ENCODE data around the gene TMEM45A.
"Not testable (repeated sequence)": the region's sequence is repeated elsewhere in the genome, so short reads cannot be mapped to it uniquely, and the experiment has no call there.

Gene TMEM45A

DNA sequence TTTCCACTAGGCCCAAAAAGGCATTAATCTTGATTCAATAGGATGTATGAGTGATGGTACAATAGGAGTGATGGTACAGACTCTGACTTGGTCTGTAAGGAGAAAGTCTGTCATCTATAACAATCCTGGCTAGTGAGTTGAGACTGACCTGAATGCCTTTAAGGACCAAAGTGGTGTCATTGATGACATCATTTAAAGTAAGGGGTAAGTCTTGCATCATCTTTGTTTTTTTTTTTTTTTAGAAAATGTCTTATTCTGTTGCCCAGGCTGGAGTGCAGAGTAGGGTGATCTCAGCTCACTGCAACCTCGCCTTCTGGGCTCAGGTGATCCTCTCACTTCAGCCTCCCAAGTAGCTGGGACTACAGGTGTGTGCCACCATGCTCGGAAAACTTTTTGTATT lies 5.6 kb upstream of the TMEM45A start:
- no peak for DNase-seq (ENCODE audit: low spot score)

DNA sequence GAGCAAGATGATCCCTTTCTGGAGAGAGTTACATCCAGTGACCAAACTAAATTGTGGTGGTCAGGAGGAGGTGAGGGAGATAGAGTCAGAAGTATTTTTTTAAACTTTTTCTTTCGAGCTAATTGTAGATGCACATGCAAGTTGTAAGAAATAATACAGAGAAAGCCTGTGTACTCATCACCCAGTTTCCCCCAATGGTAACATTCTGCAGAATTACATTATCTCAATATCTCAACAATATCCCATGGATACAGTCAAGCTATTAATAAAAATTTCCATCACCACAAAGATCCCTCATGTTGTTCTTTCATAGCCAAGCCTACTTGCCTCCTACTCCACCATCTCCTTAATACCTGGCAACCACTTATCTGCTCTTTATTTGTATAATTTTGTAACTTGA lies 3.3 kb upstream of the TMEM45A start:
- no peak for DNase-seq (ENCODE audit: low spot score)

DNA sequence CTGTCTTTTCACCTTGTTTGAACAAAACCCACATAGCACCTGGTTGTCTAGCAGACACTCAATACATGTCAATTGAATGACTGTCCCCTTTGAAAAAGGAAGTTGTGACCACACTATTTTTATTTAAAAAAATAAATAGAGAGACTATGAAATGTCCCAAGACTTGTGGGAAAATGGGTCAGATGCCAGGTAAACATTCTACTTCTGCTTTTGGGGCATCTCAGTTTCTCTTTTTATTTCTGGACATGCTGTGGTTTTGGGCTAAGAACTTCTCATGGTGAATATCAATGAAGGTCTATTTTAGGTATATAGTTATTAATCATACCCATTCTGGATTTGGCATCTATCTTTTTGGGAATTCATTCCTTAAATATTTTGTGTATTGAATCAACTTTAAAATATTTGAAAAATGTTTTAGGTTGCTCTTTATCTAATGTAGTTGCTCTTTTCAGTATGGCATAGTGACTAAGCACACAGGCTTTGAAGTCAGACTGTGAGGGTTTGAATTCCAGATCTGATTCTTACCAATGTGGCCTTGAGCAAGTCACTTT lies 4.4 kb downstream of the TMEM45A start:
- no peak for DNase-seq (ENCODE audit: low spot score)

DNA sequence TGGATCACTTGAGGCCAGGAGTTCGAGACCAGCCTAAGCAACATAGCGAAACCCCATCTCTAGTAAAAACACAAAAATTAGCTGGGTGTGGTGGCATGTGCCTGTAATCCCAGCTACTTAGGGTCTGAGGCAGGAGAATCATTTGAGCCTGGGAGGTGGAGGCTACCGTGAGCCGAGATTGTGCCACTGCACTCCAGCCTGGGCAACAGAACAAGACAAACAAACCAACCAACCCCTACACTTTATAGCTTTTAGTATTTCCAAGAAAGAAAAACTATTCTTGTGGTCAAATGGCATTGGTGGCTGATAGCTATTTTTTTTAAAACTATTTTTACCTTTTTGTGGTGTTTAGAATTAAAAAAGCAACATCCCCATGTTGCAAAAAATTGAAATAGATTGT lies 7.2 kb downstream of the TMEM45A start:
- DNase-seq (ENCODE audit: low spot score): no peak

DNA sequence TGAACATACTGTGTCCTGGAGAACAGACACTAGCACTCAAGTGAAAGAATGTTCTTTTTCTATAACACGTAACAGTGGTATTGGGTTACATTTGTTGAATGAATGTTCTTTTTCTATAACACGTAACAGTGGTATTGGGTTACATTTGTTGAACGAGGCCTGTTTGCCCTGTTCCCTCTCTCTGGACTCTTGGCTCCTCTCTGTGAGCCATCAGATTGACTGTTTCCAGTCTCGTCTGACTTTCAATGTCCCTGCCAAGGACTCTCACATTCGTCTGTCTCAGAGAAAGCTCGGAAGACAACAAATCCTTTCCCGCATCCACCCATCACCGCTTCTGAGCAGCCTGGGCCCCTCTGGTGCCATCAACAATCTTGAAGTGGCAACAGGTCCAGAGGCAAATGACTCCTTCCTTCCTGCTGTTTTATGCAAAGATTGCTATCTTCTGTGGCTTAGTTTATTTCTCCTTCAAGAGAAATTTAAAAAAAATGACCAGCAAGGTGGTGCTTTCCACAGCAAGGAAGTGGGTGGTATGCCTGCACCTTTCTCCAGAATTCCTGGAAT lies 8.0 kb downstream of the TMEM45A start:
- no peak for DNase-seq (ENCODE audit: low spot score)

DNA sequence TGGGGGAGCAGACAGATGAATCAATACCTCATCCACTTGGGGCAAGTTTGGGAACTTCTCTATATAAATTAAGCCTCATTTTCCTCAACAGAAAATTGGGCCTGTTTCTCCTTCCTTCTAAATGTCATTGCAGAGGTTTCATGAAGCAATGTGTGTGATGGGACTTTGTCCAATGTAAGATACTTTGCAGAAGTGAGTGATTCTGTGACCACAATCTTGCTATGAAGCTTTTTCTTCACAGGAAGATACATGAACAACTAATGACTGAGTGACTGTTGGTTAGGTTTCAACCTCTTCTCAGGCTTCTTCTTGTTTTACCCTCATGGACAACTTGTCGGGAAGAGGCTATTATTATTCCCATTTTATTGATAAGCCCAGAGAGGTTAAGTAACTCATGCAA lies 11.0 kb downstream of the TMEM45A start:
- no peak for DNase-seq (ENCODE audit: low spot score)

DNA sequence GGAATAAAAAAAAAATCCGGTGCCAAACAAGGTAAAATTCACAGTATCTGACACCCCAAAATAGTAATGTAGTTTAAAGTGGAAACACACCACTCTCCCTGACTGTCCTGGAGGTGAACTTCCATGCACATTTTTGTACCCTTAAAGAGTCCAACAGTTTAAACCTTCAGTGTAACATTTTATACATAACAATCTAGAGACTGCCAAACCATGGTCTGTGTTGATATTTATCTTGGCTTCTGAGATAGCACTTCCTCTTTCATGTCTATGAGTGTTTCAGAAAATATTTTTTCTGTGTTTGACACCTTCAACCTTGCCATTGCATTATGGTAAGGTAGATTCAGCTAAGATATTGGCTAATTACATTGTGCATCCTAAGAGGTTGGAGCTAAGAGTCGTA lies 13.9 kb downstream of the TMEM45A start:
- no peak for DNase-seq (ENCODE audit: low spot score)

DNA sequence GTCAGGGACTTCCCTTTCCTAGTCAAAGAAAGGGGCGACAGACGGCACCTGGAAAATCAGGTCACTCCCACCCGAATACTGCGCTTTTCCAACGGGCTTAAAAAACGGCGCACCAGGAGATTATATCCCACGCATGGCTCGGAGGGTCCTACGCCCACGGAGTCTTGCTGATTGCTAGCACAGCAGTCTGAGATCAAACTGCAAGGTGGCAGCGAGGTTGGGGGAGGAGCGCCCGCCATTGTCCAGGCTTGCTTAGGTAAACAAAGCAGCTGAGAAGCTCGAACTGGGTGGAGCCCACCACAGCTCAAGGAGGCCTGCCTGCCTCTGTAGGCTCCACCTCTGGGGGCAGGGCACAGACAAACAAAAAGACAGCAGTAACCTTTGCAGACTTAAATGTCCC lies 17.4 kb downstream of the TMEM45A start:
- DNase-seq (ENCODE audit: low spot score): not testable (repeated sequence)

DNA sequence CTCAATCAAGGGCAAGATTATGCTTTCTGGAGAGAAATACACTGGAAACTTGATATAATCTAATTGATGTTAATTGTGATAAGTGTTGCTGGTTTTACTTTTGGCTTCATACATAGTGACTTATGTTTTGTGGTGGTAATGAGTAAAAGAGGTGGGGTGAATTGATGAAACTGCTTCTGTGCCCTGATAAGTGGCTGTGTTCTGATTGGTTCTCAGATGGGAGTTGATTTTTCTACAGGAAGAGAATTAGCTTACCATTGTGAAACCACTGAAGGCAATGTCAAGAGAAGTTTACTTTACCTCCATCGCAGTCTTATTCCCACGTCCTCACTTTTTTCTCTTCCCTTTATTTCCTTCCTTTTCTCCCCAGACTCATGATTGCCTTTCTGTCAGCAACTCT lies 23.8 kb downstream of the TMEM45A start:
- no peak for DNase-seq (ENCODE audit: low spot score)

DNA sequence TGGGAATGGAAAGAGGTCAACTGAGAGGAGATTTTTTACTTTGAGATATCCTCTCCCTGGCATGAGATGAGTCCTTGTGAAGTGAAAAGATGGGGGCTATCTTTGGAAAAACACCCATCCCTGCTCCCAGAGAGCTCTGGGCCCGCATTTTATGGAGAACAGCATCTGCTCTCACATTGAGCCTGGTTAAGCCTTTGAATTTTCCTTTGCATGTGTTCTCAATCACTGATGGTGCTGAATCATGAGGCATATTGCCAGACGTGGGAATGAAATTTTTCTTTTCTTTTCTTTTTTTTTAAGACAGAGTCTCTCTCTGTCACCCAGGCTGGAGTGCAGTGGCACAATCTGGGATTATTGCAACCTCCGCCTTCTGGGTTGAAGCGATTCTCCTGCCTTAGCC lies 24.4 kb downstream of the TMEM45A start:
- no peak for DNase-seq (ENCODE audit: low spot score)

DNA sequence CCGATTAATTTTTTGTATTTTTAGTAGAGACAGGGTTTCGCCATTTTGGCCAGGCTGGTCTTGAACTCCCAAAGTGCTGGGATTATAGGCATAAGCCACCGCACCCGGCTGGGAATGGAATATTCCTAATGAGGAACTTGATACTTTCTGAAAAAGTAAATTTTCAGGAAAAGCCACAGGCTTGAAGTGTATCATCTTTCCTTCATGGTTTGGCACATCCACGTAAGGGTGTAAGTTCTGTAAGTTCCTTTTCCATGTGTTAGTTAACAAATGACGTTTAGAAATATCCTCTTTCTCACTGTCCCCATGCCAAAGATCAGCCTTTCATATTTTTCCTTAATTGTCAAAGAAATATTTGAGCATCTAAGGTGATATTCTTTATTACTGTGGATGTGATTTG lies 24.9 kb downstream of the TMEM45A start:
- DNase-seq (ENCODE audit: low spot score): no peak

DNA sequence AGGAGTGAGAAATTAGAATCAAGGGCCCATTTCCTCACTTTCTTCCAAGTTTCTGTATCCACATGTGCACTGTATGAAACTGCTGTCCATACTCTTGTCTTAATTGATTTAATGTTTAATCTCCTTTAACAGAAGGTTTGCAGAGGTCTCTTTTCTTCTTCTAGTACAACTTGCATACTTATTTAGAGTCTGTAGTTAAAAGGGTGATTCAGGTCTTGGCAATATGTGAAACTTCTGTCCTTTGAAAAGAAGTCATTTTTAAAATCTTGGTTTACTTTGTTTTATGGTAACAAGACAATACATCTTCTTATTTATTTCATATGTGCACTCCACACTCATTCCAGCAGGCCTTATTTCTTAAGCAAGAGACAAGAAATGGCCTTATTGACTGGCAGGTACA lies 25.8 kb downstream of the TMEM45A start:
- no peak for DNase-seq (ENCODE audit: low spot score)

DNA sequence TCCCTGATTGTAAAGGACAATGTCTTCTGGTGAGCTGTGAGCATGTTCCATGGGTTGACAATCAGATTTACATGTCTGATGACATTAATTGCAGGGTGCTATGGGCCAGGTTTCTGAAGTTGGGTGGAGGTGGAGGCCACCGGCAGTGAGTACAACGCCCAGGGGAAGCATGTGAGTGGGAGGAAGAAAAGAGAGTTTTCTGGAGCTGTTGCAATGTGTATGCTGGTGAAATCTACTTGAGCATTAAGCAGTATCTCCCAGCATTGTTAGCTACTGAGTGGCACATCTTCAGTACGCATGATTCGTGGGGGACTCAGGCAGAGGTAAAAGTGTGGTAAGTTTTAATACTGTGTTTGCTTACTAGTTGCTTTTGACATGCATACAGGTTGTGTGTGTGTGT lies 26.6 kb downstream of the TMEM45A start:
- DNase-seq (ENCODE audit: low spot score): no peak

DNA sequence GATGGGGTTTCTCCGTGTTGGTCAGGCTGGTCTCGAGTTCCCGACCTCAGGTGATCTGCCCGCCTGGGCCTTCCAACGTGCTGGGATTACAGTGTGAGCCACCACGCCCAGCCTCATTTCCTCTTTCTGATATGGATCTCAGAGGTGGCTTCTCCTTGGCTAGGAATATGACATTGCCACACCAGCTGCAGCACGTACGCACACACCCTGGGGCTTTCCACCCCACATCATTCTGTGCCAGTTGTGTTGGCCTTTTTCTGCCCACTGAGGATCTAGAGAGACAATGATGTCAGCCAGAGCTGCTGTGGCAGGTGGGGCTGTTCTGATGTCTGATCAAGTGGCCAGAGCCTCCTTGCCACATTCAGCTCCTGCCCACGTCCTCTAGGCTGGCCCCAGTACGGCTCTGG lies 29.0 kb downstream of the TMEM45A start:
- no peak for DNase-seq (ENCODE audit: low spot score)

DNA sequence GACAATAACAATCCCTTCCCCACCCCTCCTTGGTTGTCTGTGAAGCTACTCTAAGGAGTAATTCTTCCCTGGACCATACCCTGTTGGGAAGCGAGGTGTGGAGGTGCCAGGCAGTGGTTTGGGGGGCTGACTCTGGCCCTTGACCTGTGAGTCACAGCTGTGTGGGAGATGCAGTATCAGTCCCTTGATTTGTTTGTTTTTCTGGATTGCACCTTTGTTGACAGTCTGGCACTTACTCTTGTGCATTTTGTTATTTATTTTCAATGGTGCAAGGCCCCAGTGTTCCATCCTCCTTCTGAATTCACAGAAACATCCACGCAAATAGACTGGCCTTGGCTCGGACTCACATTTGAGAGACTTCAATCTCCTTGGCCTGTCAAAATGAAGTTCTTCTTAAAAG lies 29.7 kb downstream of the TMEM45A start:
- no peak for DNase-seq (ENCODE audit: low spot score)

DNA sequence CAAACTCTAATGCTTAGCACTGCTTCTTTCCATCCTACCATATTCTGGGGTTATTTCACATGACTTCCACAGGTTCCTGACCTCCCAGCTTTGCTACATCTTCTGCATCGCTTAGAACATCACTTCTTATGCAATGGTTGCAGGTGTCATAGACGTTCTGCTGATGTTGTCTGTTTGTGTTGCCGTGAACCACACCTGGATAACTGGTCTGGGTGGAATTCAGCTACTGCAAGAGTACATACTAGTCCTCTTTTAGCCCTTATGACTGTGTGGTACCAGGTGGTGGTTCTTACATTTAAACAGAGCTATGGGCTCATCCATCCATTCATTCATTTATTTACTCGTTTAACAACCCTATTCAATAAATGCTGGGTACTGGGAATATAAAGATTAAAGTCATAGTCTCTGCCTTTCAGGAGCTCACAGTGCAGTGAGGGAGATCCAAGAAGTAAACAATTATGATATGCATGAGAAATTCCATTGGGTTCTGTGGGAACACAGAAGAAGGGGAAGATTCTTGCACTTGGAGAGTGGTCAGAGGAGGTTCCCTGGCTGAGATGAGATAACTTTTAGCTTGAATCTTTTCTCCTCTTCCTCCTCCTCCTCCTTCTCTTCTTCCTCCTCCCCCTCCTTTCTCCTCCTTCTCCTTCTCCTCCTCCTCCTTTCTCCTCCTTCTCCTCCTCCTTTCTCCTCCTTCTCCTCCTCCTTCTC lies 30.8 kb downstream of the TMEM45A start:
- DNase-seq (ENCODE audit: low spot score): no peak

DNA sequence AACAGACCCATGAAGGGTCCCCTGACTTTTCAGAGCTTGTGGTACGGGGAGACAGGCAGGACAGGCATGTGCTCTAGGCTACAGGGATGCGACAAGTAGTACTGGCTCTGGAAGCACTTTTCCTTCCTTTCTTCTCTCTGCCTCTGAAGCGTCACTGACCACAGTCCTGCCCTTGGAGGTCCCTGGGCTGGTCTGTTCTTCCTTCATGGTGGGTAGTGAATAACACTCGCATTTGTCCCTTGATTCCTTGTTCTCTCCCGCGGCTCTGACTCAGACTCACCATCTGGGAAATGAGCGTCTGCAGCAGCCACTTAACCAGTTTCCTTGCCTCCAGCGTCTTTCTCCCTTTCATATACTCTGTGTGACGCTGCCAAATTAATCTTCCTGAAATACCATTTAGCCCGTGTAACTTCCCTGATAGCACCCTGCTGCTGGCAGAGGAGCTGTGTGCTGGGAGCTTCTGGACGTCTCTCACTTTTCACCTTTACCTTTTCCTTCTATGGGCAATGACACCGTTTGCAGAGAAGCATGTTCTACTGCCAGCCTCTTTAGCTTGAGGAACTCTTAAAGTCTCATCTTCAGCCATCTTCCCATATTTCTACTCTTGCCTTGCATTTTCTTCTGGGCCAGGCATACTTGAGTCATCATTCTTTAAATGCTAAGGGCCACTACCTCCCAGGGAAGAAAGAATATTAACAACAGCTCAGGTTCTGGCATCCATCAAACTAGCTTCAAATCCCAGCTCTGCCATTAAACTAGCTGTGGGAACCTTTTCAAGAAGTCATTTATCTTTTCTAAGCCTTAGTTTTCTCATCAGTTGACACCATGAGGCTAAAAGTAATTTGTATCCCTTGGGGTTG lies 33.6 kb downstream of the TMEM45A start:
- no peak for DNase-seq (ENCODE audit: low spot score)

DNA sequence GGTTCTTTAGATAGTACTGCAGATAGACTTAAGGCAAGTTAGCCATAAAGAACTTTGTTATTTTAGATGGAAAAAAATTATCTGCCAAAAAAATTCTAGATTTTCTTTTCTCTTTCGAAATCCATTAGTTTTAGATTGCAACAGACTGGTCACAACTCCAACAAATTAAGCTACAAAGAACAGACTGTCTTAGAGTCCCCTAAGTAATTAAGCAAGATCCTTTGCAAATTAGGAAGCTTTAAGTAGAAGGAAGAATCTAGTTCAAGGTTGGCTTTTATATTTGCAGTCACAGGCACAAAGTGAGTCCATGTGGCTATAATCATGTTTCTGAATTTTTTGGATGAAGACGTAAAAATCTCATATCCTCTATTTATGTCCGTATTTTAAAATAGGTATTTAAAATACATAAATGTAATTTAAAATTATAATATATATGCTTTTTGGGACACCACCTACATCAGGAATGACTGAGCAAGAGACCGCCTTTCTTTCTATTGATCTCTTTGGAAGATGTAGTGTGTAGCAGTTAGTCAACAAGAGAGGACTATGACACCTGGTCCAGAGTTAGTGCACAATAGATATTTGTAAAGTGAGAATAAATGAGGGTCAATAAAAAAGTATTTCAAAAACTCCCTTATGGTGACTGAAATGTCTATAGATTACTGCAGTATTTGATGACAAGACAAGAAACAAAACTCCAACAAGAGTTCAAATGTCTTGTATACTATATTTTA lies 34.4 kb downstream of the TMEM45A start:
- DNase-seq (ENCODE audit: low spot score): no peak

DNA sequence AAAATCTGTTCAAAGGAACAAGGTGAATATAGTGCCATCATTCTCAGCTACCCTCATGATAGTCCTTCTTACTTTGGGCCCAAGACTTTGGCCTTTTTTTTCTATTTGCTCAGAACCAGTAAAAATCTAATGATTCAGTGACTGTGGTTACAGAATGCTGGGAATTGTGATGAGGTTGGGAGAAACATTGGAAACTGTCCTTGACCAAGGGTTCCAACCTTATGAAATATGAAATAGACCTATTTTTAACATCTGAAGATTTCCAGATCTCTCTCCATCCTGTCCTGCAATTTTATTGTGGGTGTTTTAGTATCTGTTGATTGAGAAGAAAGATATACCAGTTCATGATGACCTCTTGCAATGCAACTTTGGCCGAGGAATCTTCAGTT lies 34.9 kb downstream of the TMEM45A start:
- DNase-seq (ENCODE audit: low spot score): no peak

DNA sequence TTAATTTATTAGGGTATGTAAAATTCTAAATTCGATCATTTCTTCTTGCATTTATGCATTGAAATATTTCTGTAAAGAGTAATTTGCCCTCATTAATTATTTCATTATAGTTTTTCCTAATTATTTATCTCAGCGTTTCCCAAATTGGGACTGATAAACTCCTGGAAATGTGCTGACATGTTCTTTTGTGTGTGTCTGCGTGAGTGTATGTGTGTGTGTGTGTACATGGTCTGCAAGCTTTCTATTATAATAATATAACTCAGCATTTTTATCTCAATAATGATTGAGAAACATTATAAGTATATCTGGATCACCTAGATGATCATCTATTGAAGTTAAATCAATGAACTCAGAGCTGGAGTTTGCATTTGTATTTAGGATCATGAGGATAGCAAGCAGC lies 38.7 kb downstream of the TMEM45A start:
- no peak for DNase-seq (ENCODE audit: low spot score)

DNA sequence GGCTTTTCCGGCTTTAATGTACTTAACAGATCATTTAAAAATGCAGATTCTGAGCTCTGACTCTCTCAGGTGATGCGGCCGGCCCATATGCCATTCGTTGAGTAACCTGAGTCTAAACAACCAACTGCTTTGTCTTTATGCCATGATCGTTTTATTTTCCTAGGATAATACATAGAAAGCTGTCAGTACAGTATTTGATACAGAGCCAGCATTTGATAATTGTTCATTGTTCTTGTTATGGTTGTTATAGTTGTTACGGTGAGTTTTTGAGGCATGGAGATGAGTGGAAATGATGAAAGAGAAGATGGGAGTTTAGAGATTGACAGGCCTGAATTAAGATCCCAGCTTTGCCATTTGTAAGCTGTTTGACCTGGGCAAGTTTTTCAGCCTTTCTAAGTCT lies 40.0 kb downstream of the TMEM45A start:
- no peak for DNase-seq (ENCODE audit: low spot score)

DNA sequence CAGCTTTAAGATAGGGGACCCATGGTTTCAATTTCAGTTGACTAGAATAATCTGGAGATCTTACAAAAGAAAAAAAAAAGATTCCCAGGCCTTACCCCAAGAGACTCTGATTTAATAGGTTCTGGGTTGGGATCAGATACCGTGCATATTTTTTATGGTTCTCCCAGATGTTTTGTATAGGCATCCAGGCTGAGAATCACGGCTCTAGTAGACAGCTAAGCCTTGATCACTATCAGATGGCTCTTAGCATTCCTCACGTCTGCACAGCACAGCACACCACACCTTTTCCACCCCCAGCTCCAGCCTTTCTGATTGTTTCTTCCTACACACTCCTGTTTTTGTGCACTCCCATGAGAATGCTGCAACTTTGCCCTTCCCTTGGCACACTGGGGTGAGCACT lies 40.8 kb downstream of the TMEM45A start:
- no peak for DNase-seq (ENCODE audit: low spot score)

DNA sequence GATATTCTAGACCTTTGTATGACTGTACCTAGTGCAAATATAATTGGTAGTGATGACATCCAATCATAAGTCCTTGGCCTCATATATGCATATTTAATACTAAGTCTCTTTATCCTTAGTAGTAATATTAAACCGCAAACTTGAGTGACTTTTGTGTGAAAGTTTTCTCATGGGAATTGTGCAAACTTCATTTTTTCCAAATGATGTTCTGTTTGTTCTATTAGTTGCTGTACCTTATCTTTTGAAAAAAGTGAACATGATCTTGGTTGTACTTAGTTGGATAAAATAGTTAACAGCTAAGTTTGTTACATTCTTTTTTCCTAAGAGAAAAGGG lies 43.2 kb downstream of the TMEM45A start:
- no peak for DNase-seq (ENCODE audit: low spot score)

Measured in kidney capillary endothelial cell (primary cell).